ENCODE data around the gene PRB3.
A peak's percentile ranks its signal among the peaks of the same experiment; 100 is the strongest.

PRB3 gene

DNA sequence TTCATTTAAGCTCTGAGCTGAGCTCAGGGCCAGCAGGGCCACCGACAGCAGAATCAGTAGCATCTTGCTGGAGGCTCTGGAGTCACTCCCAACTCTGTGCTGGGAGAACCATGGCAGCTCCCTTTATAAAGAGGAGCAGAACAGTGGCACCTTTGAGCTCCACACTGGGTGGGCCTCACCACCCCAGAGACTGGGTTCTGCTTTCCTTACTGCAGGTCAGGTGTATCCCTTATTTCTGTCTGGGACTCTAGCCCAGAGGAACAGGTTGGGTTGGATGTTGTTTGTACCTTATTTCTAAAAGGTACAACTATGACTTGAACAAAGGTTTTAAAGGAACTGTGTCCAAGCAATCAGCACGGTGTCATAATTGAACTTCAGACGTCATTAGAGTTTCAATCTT is at the start of gene PRB3:
PRB3 (minus strand) TSS at position 101 of the 400 bp plus-strand sequence; CDS start at position 63, 38 bp downstream.
- no peak for DNase-seq

- no peak for DNase-seq
Measured at GRCh38 chr12:11310336-11310735, 40.8 kb upstream of the PRB3 start, which contains the start of gene PRB4. Gene PRB4, minus strand, starts transcription at chr12:11310436. Its CDS starts 38 bp downstream, at chr12:11310398.

DNA sequence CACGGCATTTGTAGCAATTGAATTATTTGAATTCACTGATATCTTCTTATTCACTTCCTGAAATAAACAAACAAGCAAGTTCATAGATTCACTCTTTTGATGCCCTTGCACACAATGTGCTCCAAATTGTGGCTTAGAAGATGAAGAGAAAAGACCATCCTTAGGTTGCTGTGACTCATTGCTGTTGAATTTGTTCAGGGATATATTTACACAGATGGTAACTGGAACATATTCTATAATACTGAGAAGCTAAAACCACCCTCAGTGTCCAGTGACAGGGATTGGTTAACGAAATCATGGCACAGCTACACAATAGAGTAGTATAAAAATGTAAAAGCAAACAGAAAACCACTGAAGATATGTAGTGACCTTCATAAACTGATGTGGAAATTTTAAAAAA is 37.6 kb upstream of the PRB3 start:
- no peak for DNase-seq

DNA sequence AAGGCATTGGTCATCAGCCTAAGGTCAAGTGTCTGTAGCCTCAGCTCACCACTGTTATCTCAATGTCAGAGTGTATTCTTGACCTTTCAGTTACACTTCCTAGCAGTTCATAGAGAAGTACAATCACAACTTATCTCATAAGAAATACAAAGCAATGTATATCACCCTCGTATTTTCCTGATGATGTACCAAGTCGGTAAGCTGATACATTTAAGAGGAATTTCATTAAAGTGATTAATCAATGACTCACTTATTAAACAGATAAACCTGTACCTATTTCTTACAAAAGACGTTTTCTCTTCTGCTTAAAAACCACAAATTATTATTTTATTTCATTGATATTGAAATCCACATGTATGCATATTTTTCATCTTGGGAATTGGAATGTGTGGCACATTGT is 3.9 kb upstream of the PRB3 start:
- DNase-seq, result no peak

GRCh38 chr12:11264501-11264900 is 5.0 kb downstream of the PRB3 start:
- no peak for DNase-seq

GRCh38 chr12:11246489-11246888 is 23.0 kb downstream of the PRB3 start:
- no peak for DNase-seq

- DNase-seq, result no peak
Measured at GRCh38 chr12:11242656-11243055, 26.9 kb downstream of the PRB3 start.

DNA sequence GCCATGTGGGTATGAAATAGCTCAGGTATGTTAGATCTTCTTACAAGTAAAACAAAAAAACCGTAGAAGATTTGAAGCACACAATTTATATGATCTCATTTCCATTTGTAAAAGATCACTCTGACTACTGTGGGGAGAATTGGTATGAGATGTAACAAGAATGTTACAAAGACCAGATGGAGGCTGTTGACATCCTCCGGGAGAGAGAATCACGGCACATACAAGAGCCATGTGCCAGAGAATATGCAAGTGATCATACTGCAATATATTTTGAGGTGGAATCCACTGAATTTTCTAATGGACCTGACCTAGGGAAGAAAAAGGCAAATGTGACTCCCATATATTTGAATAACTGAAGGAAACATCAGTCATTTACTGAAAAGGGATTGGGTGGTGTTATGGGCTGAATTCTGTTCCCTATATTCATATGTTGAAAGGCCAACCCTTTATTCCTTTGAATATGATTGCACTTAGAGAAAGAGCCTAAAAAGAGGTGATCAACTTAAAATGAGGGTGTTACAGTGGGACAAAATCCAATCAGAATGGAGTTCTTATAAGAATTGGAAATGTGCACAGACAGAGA is 29.1 kb downstream of the PRB3 start:
- no peak for DNase-seq

GRCh38 chr12:11238275-11238674 is 31.2 kb downstream of the PRB3 start:
- DNase-seq, result no peak

- DNase-seq, result no peak
Measured at GRCh38 chr12:11233532-11233931, 36.0 kb downstream of the PRB3 start.

DNA sequence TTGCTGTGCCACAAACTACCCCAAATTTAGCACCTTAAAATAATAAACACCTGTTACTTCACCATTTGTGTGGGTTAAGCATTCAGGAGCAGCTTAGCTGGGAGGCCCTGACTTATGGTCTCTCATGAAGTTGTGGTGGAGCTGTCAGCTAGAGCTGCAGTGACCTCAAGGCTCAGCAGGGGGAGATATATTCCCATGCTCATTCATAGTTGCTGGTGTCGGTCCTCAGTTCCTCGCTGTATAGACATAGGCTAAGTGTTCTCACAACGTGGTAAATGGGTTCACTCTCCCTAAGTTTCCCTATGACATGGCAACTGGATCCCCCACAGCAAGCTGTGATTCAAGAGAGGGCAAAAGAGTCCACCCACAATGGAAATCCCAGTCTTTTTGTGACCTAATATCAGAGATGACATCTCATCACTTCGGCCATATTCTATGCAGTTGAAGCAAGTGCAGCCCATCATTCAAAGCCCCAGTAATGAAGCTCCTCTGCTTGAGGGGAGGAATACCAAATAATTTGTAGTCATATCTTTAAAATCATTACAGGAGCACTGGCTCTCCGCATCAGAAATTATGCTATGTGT is 41.1 kb downstream of the PRB3 start:
- DNase-seq, result peak; percentile 19 to 47

DNA sequence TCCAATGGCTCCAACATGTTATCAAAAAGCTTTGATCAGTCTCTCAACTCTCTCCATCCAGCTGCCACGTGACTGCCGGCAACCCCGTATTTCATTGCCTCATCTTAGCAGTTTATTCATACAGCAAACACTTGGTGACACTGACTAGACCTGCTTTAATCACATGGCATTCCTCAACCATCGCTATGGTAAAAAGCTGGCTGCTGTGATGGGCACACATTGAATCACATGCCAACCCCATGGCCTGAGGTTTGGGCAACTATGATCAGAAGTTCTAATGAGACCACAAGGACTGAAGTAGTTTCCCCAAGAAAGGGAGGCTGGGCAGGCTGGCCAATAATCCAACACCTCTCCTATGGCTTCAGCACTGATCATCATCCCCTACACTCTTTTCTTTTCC is 42.1 kb downstream of the PRB3 start:
- no peak for DNase-seq
